HL-60 (cell line): ENCODE results near the gene FAM219A.

Source experiments
- DNase-seq, 2 experiments: peaks; one replicate each; pipeline ENCODE4 v3.0.0-alpha.2; 2010 to 2020; ENCODE audit warnings: low read depth in 1 of 2, low spot score in 1 of 2
- H3K27ac ChIP-seq: fragments of 250-450 bp; sonication (Bioruptor Pico); replicated peaks from 2 replicates; pipeline ENCODE4 v1.5.1; 2020; ENCODE audit warnings: mild to moderate bottlenecking, moderate library complexity
- H3K27me3 ChIP-seq: fragments of 250-450 bp; sonication (Bioruptor Pico); 2 replicates; pipeline ENCODE4 v1.5.1; 2021; ENCODE audit warnings: mild to moderate bottlenecking, moderate library complexity; ENCODE audit not compliant: insufficient read depth, poor library complexity, severe bottlenecking
- H3K4me3 ChIP-seq: replicated peaks from 2 replicates; pipeline ENCODE4 v1.5.1; 2011; ENCODE audit warnings: mild to moderate bottlenecking, control low read depth, low read length; ENCODE audit not compliant: insufficient read depth
- CTCF ChIP-seq: IDR thresholded peaks from one replicate; pipeline ENCODE4 v1.5.1; 2011; ENCODE audit warnings: low read length, control low read depth, inconsistent platforms; ENCODE audit not compliant: insufficient read depth
- GABPA ChIP-seq: IDR thresholded peaks from 2 replicates; pipeline ENCODE4 v1.6.1; 2012; ENCODE audit warnings: low read depth
- POLR2AphosphoS5 ChIP-seq: IDR thresholded peaks from 2 replicates; pipeline ENCODE4 v1.6.1; 2012; ENCODE audit warnings: low read depth
- SPI1 ChIP-seq: IDR thresholded peaks from 2 replicates; pipeline ENCODE4 v1.6.1; 2012; ENCODE audit warnings: low read depth, mild to moderate bottlenecking, borderline replicate concordance
- TF ChIP-seq, protein P1 (sequence below): IDR thresholded peaks from 2 replicates; pipeline ENCODE4 v1.6.1; 2012; ENCODE audit warnings: low read depth; ENCODE audit not compliant: insufficient replicate concordance

The FAM219A gene

DNA sequence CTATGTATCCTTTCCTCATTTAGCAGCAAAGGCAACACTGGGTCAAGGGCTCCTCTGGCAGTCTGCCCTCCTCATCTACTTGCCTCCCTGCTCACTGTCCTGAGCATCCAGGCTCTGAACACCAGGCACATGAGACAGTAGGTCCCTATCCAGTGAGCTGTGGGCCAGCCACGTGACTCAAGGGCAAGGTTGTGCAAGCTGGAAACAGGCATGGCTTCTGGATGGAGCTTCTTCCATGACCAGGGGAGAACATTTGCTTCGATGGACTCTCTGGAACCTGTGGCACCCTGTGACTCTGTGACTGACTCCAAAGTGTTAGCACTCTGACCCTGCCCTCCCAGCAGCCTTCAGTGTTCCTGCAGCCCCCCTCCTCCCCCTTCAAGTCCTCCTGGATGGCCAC, 33.2 kb upstream of the FAM219A start:
- peaks cover 18% of the 10 kb centered on the region for H3K27me3 ChIP-seq
- DNase-seq = no peak
- no peak overlapping the region for H3K4me3 ChIP-seq
- TF ChIP-seq, protein P1, sequence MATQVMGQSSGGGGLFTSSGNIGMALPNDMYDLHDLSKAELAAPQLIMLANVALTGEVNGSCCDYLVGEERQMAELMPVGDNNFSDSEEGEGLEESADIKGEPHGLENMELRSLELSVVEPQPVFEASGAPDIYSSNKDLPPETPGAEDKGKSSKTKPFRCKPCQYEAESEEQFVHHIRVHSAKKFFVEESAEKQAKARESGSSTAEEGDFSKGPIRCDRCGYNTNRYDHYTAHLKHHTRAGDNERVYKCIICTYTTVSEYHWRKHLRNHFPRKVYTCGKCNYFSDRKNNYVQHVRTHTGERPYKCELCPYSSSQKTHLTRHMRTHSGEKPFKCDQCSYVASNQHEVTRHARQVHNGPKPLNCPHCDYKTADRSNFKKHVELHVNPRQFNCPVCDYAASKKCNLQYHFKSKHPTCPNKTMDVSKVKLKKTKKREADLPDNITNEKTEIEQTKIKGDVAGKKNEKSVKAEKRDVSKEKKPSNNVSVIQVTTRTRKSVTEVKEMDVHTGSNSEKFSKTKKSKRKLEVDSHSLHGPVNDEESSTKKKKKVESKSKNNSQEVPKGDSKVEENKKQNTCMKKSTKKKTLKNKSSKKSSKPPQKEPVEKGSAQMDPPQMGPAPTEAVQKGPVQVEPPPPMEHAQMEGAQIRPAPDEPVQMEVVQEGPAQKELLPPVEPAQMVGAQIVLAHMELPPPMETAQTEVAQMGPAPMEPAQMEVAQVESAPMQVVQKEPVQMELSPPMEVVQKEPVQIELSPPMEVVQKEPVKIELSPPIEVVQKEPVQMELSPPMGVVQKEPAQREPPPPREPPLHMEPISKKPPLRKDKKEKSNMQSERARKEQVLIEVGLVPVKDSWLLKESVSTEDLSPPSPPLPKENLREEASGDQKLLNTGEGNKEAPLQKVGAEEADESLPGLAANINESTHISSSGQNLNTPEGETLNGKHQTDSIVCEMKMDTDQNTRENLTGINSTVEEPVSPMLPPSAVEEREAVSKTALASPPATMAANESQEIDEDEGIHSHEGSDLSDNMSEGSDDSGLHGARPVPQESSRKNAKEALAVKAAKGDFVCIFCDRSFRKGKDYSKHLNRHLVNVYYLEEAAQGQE = no peak
- TF ChIP-seq CTCF = no peak
- no peak for TF ChIP-seq SPI1
- TF ChIP-seq POLR2AphosphoS5 = no peak
- no peak for TF ChIP-seq GABPA
- H3K27ac ChIP-seq = no peak overlapping the region

DNA sequence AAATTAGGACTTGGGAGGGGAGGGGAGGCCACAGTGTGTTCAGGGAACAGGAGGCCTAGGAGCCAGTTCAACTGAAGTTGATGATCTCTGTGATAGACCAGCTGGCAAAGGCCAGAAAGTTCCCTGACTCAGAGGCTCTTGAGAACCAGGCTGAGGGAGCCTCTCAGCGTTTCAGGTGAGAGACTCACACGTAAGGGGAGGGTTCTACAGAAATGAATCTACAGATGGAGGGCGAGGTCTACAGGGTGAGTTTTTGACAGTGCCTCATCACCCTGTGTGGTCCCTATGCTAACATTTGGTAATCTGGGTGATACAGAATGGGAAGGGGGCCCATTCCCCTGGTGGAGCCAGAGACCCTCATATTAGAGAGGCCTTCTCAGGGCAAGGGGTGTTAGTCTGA, 32.4 kb upstream of the FAM219A start:
- Histone ChIP-seq H3K4me3 (no peak overlapping the region), H3K27me3 (peaks cover 19% of the 10 kb centered on the region), H3K27ac (no peak overlapping the region)
- TF ChIP-seq CTCF (no peak), GABPA (no peak), POLR2AphosphoS5 (no peak), SPI1 (no peak)
- TF ChIP-seq, protein P1 = no peak
- no peak for DNase-seq

DNA sequence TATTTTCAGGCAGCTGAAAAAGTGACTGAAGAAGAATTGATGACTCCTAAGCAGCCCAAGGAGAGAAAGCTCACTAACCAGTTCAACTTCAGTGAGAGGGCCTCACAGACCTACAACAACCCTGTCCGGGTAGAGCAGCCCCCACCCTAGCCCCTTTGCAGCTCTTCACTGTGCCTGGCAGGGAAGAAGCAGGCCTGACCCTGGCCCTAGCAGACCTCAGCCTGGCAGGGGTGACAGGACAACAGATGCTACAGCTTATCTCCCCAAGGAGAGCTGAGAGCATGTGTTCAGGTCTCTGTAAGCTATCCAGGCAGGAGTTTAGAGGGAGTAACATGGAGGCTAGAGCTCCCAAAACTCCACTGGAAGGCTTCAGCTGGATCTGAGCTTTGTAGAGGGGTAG, 32.0 kb upstream of the FAM219A start:
- peaks cover 22% of the 10 kb centered on the region for H3K27me3 ChIP-seq
- H3K27ac ChIP-seq = no peak overlapping the region
- H3K4me3 ChIP-seq = no peak overlapping the region
- no peak for DNase-seq
- TF ChIP-seq, protein P1 = no peak
- TF ChIP-seq SPI1 = no peak
- no peak for TF ChIP-seq CTCF
